ENCODE data around the gene RIT1.
"Not testable (repeated sequence)": the region's sequence is repeated elsewhere in the genome, so short reads cannot be mapped to it uniquely, and the experiment has no call there.

RIT1 gene

DNA sequence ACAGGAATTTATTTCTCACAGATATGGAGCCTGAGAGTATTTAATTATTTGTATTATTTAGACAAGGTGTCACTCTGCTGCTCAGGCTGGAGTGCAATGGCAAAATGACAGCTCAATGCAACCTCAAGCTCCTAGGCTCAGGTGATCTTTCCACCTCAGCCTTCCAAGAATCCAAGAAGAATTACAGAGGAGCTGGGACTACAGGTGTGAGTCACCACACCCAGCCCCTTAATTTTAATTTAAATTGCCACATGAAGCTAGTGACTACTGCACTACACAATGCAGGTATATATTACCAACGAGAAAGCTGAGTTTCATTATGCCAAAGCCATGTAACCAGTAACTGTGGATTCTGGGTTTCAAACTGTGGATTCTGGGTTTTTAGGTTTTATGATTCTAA lies 20.9 kb upstream of the RIT1 start:
- peaks cover 40% of the 10 kb centered on the region for H3K79me2 ChIP-seq (ENCODE audit: control insufficient read depth, insufficient read depth, low read length)
- no CpG with 5 or more reads among the region's 1 CpG for WGBS (ENCODE audit: extremely low coverage, insufficient coverage, low lambda C conversion rate)
- peaks cover 16% of the 10 kb centered on the region for H3K36me3 ChIP-seq (ENCODE audit: control insufficient read depth, insufficient read depth, low read length)
- H3K4me1 ChIP-seq (ENCODE audit: control insufficient read depth, low read depth, low read length): no peaks in the 10 kb centered on the region
- no peak overlapping the region for H3K23ac ChIP-seq (ENCODE audit: low read length)
- no peaks in the 10 kb centered on the region for H3K27me3 ChIP-seq (ENCODE audit: insufficient read depth, low read length, poor library complexity)
- no peak overlapping the region for H3K4me3 ChIP-seq (ENCODE audit: low read length)
- no peak overlapping the region for H2BK120ac ChIP-seq (ENCODE audit: low read depth, low read length)
- no peak overlapping the region for H3K4me2 ChIP-seq (ENCODE audit: low read length)
- no peak overlapping the region for H3K56ac ChIP-seq (ENCODE audit: low read length)
- DNase-seq: peak; percentile 48
- no peak overlapping the region for H3K4ac ChIP-seq (ENCODE audit: low read depth, low read length)
- peaks cover 10% of the 10 kb centered on the region for H3K79me1 ChIP-seq (ENCODE audit: low read length)
- H3K9ac ChIP-seq (ENCODE audit: low read length): no peak overlapping the region
- no peak overlapping the region for H3K18ac ChIP-seq (ENCODE audit: low read length)
- no peak overlapping the region for H4K5ac ChIP-seq (ENCODE audit: low read length)
- H3K27ac ChIP-seq (ENCODE audit: low read depth, low read length): no peak overlapping the region
- H2AK5ac ChIP-seq (ENCODE audit: low read length): no peak overlapping the region
- H2BK15ac ChIP-seq (replicated peaks; ENCODE audit: low read depth): no peak overlapping the region
- H4K8ac ChIP-seq (ENCODE audit: low read depth, low read length): no peak overlapping the region
- H2BK5ac ChIP-seq (ENCODE audit: low read length): no peak overlapping the region

DNA sequence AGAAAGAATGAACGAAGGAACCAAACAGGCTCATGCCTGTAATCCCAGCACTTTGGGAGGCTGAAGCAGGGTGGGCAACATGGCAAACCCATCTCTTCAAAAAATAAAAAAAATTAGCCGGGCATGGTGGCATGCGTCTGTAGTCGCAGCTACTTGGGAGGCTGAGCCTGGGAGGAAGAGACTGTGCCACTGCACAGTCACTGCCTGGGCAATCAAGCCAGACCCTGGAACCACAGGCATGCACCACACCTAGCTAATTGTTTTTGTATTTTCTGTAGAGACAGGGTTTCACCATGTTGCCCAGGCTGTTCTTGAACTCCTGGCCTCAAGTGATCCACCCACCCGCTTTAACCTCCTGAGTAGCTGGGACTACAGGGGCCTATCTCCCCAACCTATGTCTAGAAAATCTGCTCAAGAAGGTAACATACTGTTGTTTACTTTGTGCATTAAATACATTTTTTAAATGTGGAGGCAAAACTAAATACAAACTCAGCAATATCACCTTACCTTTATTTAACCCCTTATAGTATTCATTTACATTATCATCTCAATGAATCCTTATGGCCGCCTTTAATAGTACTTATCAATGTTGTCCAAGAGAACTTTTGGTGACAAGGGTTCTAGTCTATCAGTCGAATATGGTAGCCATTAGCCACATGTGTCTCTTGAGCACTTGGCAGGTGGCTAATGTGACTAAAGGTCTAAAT lies 20.3 kb upstream of the RIT1 start:
- no peak overlapping the region for H2BK5ac ChIP-seq (ENCODE audit: low read length)
- no peaks in the 10 kb centered on the region for H3K4me1 ChIP-seq (ENCODE audit: control insufficient read depth, low read depth, low read length)
- no peak overlapping the region for H2AK5ac ChIP-seq (ENCODE audit: low read length)
- H3K4ac ChIP-seq (ENCODE audit: low read depth, low read length): no peak overlapping the region
- H2BK15ac ChIP-seq (replicated peaks; ENCODE audit: low read depth): no peak overlapping the region
- no peak for DNase-seq
- H3K27ac ChIP-seq (ENCODE audit: low read depth, low read length): no peak overlapping the region
- no CpG with 5 or more reads among the region's 7 CpGs for WGBS (ENCODE audit: extremely low coverage, insufficient coverage, low lambda C conversion rate)
- H3K4me3 ChIP-seq (ENCODE audit: low read length): no peak overlapping the region
- H3K9ac ChIP-seq (ENCODE audit: low read length): peak overlapping the region; percentile 32
- H4K5ac ChIP-seq (ENCODE audit: low read length): no peak overlapping the region
- H3K27me3 ChIP-seq (ENCODE audit: insufficient read depth, low read length, poor library complexity): no peaks in the 10 kb centered on the region
- no peak overlapping the region for H3K18ac ChIP-seq (ENCODE audit: low read length)
- H3K4me2 ChIP-seq (ENCODE audit: low read length): no peak overlapping the region
- H2BK120ac ChIP-seq (ENCODE audit: low read depth, low read length): no peak overlapping the region
- H3K79me1 ChIP-seq (ENCODE audit: low read length): peaks cover 12% of the 10 kb centered on the region
- H4K8ac ChIP-seq (ENCODE audit: low read depth, low read length): no peak overlapping the region
- H3K36me3 ChIP-seq (ENCODE audit: control insufficient read depth, insufficient read depth, low read length): peaks cover 22% of the 10 kb centered on the region
- H3K56ac ChIP-seq (ENCODE audit: low read length): peak overlapping the region; percentile 25
- H3K79me2 ChIP-seq (ENCODE audit: control insufficient read depth, insufficient read depth, low read length): peaks cover 40% of the 10 kb centered on the region
- H3K23ac ChIP-seq (ENCODE audit: low read length): no peak overlapping the region

DNA sequence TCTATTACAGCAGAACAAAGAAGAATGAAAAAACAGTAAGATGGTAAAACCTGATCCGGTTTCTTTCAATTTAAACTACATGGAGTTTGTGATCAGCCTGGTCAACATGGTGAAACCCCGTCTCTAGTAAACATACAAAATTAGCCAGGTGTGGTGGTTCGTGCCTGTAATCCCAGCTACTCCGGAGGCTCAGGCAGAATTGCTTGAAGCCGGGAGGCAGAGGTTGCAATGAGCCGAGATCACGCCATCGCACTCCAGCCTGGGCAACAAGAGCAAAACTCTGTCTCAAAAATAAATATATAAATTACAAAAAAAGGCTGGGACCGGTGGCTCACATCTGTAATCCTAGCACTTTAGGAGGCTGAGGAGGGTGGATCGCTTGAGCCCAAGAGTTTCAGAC lies 19.6 kb upstream of the RIT1 start:
- H3K79me2 ChIP-seq (ENCODE audit: control insufficient read depth, insufficient read depth, low read length): peaks cover 40% of the 10 kb centered on the region
- H3K36me3 ChIP-seq (ENCODE audit: control insufficient read depth, insufficient read depth, low read length): peaks cover 25% of the 10 kb centered on the region
- not testable (repeated sequence) for H2BK15ac ChIP-seq (replicated peaks; ENCODE audit: low read depth); H3K4me3 ChIP-seq (ENCODE audit: low read length); H2BK120ac ChIP-seq (ENCODE audit: low read depth, low read length); H3K18ac ChIP-seq (ENCODE audit: low read length); H3K4me1 ChIP-seq (ENCODE audit: control insufficient read depth, low read depth, low read length); H3K23ac ChIP-seq (ENCODE audit: low read length); H3K27me3 ChIP-seq (ENCODE audit: insufficient read depth, low read length, poor library complexity); H3K27ac ChIP-seq (ENCODE audit: low read depth, low read length); H3K56ac ChIP-seq (ENCODE audit: low read length); H4K8ac ChIP-seq (ENCODE audit: low read depth, low read length); H2BK5ac ChIP-seq (ENCODE audit: low read length); H2AK5ac ChIP-seq (ENCODE audit: low read length); H3K4ac ChIP-seq (ENCODE audit: low read depth, low read length); H4K5ac ChIP-seq (ENCODE audit: low read length); DNase-seq; H3K4me2 ChIP-seq (ENCODE audit: low read length)
- H3K79me1 ChIP-seq (ENCODE audit: low read length): peaks cover 12% of the 10 kb centered on the region
- H3K9ac ChIP-seq (ENCODE audit: low read length): peak overlapping the region; percentile 32
- no CpG with 5 or more reads among the region's 10 CpGs for WGBS (ENCODE audit: extremely low coverage, insufficient coverage, low lambda C conversion rate)

DNA sequence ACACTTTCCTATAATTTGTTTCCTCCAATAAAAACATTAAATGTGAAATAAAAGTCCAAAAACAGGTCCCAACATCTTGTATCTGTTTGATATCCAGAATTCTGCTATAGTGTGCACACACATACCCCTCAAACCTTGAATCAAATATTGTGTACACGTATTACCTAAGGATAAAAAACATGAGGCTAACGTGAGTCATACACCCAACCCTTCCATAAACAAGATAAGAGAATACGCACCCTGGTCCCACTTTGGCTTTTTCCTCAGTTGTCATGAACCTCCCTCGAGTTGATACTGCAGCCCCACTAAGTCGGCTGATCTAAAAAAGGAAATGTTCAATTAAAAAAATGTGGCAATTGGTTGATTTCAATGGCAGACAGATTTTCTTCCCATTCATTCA lies 17.9 kb upstream of the RIT1 start:
- H3K27me3 ChIP-seq (ENCODE audit: insufficient read depth, low read length, poor library complexity): no peaks in the 10 kb centered on the region
- H3K4me1 ChIP-seq (ENCODE audit: control insufficient read depth, low read depth, low read length): no peaks in the 10 kb centered on the region
- H2BK120ac ChIP-seq (ENCODE audit: low read depth, low read length): no peak overlapping the region
- peaks cover 28% of the 10 kb centered on the region for H3K36me3 ChIP-seq (ENCODE audit: control insufficient read depth, insufficient read depth, low read length)
- peaks cover 39% of the 10 kb centered on the region for H3K79me2 ChIP-seq (ENCODE audit: control insufficient read depth, insufficient read depth, low read length)
- no peak overlapping the region for H3K9ac ChIP-seq (ENCODE audit: low read length)
- no peak overlapping the region for H4K5ac ChIP-seq (ENCODE audit: low read length)
- no peak overlapping the region for H3K27ac ChIP-seq (ENCODE audit: low read depth, low read length)
- WGBS (ENCODE audit: extremely low coverage, insufficient coverage, low lambda C conversion rate): no CpG with 5 or more reads among the region's 5 CpGs
- DNase-seq: no peak
- no peak overlapping the region for H4K8ac ChIP-seq (ENCODE audit: low read depth, low read length)
- no peak overlapping the region for H2BK5ac ChIP-seq (ENCODE audit: low read length)
- H3K79me1 ChIP-seq (ENCODE audit: low read length): peaks cover 12% of the 10 kb centered on the region
- H3K23ac ChIP-seq (ENCODE audit: low read length): no peak overlapping the region
- no peak overlapping the region for H3K18ac ChIP-seq (ENCODE audit: low read length)
- no peak overlapping the region for H3K56ac ChIP-seq (ENCODE audit: low read length)
- H3K4me3 ChIP-seq (ENCODE audit: low read length): no peak overlapping the region
- no peak overlapping the region for H2AK5ac ChIP-seq (ENCODE audit: low read length)
- H2BK15ac ChIP-seq (replicated peaks; ENCODE audit: low read depth): no peak overlapping the region
- no peak overlapping the region for H3K4me2 ChIP-seq (ENCODE audit: low read length)
- H3K4ac ChIP-seq (ENCODE audit: low read depth, low read length): no peak overlapping the region

DNA sequence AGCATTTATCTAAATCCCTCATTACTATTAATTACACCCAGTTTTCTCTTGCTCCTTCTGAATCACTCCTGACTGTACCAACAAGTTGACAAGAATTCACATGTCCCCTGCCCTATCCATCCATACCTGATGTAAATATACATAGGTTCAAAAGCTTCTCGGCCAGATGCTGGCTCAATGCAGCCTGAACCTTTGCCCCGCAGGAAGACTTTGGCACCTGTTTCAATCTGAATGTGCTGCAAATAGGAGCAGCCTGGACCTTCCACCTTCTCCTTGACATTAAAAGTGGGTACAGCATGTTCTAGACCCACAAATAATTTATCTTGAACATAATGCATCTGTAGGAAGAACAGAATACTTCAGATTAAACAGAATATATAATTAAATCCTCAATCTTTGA lies 14.4 kb upstream of the RIT1 start:
- no peak overlapping the region for H3K27ac ChIP-seq (ENCODE audit: low read depth, low read length)
- H3K4me1 ChIP-seq (ENCODE audit: control insufficient read depth, low read depth, low read length): no peaks in the 10 kb centered on the region
- H3K4me3 ChIP-seq (ENCODE audit: low read length): no peak overlapping the region
- H3K23ac ChIP-seq (ENCODE audit: low read length): no peak overlapping the region
- H4K5ac ChIP-seq (ENCODE audit: low read length): no peak overlapping the region
- H2AK5ac ChIP-seq (ENCODE audit: low read length): no peak overlapping the region
- no peak overlapping the region for H3K9ac ChIP-seq (ENCODE audit: low read length)
- no peak for DNase-seq
- H3K4me2 ChIP-seq (ENCODE audit: low read length): no peak overlapping the region
- H2BK120ac ChIP-seq (ENCODE audit: low read depth, low read length): no peak overlapping the region
- H3K18ac ChIP-seq (ENCODE audit: low read length): no peak overlapping the region
- no peaks in the 10 kb centered on the region for H3K27me3 ChIP-seq (ENCODE audit: insufficient read depth, low read length, poor library complexity)
- no CpG with 5 or more reads among the region's 2 CpGs for WGBS (ENCODE audit: extremely low coverage, insufficient coverage, low lambda C conversion rate)
- H3K79me1 ChIP-seq (ENCODE audit: low read length): peaks cover 14% of the 10 kb centered on the region
- peaks cover 11% of the 10 kb centered on the region for H3K79me2 ChIP-seq (ENCODE audit: control insufficient read depth, insufficient read depth, low read length)
- no peak overlapping the region for H2BK15ac ChIP-seq (replicated peaks; ENCODE audit: low read depth)
- H3K36me3 ChIP-seq (ENCODE audit: control insufficient read depth, insufficient read depth, low read length): peaks cover 35% of the 10 kb centered on the region
- no peak overlapping the region for H4K8ac ChIP-seq (ENCODE audit: low read depth, low read length)
- no peak overlapping the region for H3K4ac ChIP-seq (ENCODE audit: low read depth, low read length)
- no peak overlapping the region for H3K56ac ChIP-seq (ENCODE audit: low read length)
- no peak overlapping the region for H2BK5ac ChIP-seq (ENCODE audit: low read length)

DNA sequence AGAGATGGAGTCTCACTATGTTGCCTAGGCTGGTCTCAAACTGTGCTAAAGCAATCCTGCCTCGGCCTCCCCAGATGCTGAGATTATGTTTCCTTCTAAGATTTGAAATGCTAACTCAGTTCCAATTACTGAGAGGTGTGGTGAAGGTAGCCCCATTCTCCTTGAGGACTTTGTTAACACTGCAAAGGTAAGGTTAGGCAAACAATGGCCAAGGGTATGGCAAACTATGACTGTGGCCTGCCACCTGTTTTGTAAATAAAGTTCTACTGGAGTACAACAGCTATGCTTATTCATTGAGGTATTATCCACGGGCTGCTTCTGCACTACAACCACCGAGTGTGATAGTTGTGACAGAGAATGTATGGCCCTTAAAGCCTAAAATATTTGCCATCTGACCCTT lies 9.6 kb upstream of the RIT1 start:
- Histone ChIP-seq H2AK5ac (ENCODE audit: low read length) (no peak overlapping the region), H2BK5ac (ENCODE audit: low read length) (no peak overlapping the region), H3K79me1 (ENCODE audit: low read length) (peaks cover 5% of the 10 kb centered on the region), H2BK15ac (replicated peaks; ENCODE audit: low read depth) (no peak overlapping the region), H3K4me1 (ENCODE audit: control insufficient read depth, low read depth, low read length) (no peaks in the 10 kb centered on the region), H2BK120ac (ENCODE audit: low read depth, low read length) (no peak overlapping the region), H3K4me3 (ENCODE audit: low read length) (no peak overlapping the region), H3K18ac (ENCODE audit: low read length) (no peak overlapping the region), H3K79me2 (ENCODE audit: control insufficient read depth, insufficient read depth, low read length) (peaks cover 1% of the 10 kb centered on the region), H3K36me3 (ENCODE audit: control insufficient read depth, insufficient read depth, low read length) (peaks cover 21% of the 10 kb centered on the region), H3K23ac (ENCODE audit: low read length) (no peak overlapping the region), H3K4me2 (ENCODE audit: low read length) (no peak overlapping the region), H3K27ac (ENCODE audit: low read depth, low read length) (no peak overlapping the region), H3K27me3 (ENCODE audit: insufficient read depth, low read length, poor library complexity) (no peaks in the 10 kb centered on the region), H3K56ac (ENCODE audit: low read length) (no peak overlapping the region), H4K8ac (ENCODE audit: low read depth, low read length) (no peak overlapping the region), H3K9ac (ENCODE audit: low read length) (no peak overlapping the region), H3K4ac (ENCODE audit: low read depth, low read length) (no peak overlapping the region), H4K5ac (ENCODE audit: low read length) (no peak overlapping the region)
- no CpG with 5 or more reads among the region's 3 CpGs for whole genome bisulfite sequencing (ENCODE audit: extremely low coverage, insufficient coverage, low lambda C conversion rate)
- DNase-seq: no peak

Data from mesendoderm (in vitro differentiated cells).